Fibroblast of pulmonary artery (primary cell): ENCODE measurements around the gene EIPR1.
"Not testable (repeated sequence)": the region's sequence is repeated elsewhere in the genome, so short reads cannot be mapped to it uniquely, and the experiment has no call there.

Experiments used
- DNase-seq: peaks from one replicate; pipeline ENCODE4 v3.0.0-alpha.2; 2010; ENCODE audit warnings: low read depth
- H3K4me3 ChIP-seq: replicated peaks from 2 replicates; pipeline ENCODE4 v1.5.1; 2011; ENCODE audit warnings: low read depth, mild to moderate bottlenecking, control low read depth, low read length, moderate library complexity
- TF ChIP-seq, protein P1 (sequence below): IDR thresholded peaks from 2 replicates; pipeline ENCODE4 v1.5.1; 2011; ENCODE audit warnings: mild to moderate bottlenecking, control low read depth, low read length, inconsistent platforms; ENCODE audit errors: missing control alignments

The EIPR1 gene

GRCh38 chr2:3285901-3286645 lies 91.5 kb downstream of the EIPR1 start:
- no peak for DNase-seq
- H3K4me3 ChIP-seq: no peak overlapping the region
- TF ChIP-seq, protein P1, sequence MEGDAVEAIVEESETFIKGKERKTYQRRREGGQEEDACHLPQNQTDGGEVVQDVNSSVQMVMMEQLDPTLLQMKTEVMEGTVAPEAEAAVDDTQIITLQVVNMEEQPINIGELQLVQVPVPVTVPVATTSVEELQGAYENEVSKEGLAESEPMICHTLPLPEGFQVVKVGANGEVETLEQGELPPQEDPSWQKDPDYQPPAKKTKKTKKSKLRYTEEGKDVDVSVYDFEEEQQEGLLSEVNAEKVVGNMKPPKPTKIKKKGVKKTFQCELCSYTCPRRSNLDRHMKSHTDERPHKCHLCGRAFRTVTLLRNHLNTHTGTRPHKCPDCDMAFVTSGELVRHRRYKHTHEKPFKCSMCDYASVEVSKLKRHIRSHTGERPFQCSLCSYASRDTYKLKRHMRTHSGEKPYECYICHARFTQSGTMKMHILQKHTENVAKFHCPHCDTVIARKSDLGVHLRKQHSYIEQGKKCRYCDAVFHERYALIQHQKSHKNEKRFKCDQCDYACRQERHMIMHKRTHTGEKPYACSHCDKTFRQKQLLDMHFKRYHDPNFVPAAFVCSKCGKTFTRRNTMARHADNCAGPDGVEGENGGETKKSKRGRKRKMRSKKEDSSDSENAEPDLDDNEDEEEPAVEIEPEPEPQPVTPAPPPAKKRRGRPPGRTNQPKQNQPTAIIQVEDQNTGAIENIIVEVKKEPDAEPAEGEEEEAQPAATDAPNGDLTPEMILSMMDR: no peak

GRCh38 chr2:3284657-3285630 lies 92.7 kb downstream of the EIPR1 start:
- TF ChIP-seq, protein P1: no peak
- H3K4me3 ChIP-seq: no peak overlapping the region
- DNase-seq: no peak

DNA sequence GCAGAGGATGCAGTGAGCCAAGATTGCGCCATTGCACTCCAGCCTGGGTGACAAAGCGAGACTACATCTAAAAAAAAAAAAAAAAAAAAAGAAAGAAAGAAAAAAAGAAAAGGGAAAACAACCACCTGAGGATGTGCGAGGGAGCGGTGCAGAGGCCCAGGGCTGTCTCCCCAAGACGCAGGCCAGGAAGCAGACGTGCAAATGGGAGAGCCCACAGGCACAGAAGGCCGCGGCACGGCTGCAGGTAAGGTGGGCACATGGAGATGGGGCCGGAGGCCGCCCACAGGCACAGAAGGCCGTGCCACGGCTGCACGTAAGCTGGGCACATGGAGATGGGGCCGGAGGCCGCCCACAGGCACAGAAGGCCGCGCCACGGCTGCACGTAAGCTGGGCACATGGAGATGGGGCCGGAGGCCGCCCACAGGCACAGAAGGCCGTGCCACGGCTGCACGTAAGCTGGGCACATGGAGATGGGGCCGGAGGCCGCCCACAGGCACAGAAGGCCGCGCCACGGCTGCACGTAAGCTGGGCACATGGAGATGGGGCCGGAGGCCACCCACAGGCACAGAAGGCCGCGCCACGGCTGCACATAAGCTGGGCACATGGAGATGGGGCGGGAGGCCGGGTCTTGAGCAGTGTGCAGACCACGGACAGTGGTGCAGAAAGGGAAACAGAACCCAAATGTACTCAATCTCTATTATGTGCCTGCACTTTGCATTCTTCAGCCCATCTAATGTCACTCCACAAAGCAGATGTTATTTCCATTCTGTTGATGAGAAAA lies 93.6 kb downstream of the EIPR1 start:
- DNase-seq, H3K4me3 ChIP-seq: not testable (repeated sequence)

- TF ChIP-seq, protein P1: no peak
- no peak overlapping the region for H3K4me3 ChIP-seq
- DNase-seq: no peak
These were observed 94.4 kb downstream of the EIPR1 start for GRCh38 chr2:3283206-3283605.

DNA sequence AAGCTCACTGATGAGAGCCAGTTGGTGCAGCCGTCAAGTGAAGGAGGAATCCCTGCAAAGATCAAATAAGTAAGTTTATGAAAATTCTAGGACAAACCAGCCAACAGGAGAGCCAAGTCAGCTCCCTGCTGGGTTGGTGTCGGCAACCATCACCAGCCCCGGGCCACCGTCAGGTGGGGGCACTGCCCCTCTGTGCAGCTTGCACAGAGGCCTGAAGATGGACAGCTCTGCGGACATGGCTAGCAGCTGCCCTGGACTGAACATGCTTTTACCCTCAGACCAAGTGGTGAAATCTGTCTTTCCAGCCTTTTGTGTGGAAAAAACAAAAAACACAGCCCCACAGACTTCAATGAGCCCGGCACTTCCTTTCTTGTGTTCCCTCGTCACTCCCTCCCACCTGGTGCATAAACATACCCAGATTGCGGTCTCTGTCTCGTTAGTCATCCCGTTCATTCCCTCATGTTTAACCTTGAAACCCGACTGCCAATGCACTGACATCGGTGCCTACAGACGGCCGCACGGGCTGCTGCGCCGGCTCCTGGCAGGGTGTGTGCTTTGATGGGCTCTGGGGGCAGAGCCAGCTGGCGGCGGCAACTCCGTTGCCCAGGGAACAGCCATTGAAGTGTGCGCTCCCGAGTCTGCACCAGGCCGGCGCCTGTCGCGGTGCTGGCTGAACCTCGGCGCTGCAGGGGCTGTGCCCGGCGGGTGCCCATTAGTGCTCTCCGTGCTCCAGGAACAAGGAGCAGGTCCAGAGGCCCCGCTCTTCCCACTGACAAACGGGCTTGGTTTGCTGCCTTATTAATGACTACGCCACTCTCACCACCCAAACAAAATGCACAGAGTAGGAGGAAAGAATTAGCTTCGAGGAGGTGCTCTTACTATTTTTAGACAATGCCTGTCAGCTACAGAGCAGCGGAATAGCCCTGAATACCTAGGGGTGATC lies 95.3 kb downstream of the EIPR1 start:
- peak; percentile 13 for DNase-seq
- no peak overlapping the region for H3K4me3 ChIP-seq
- TF ChIP-seq, protein P1: no peak

DNA sequence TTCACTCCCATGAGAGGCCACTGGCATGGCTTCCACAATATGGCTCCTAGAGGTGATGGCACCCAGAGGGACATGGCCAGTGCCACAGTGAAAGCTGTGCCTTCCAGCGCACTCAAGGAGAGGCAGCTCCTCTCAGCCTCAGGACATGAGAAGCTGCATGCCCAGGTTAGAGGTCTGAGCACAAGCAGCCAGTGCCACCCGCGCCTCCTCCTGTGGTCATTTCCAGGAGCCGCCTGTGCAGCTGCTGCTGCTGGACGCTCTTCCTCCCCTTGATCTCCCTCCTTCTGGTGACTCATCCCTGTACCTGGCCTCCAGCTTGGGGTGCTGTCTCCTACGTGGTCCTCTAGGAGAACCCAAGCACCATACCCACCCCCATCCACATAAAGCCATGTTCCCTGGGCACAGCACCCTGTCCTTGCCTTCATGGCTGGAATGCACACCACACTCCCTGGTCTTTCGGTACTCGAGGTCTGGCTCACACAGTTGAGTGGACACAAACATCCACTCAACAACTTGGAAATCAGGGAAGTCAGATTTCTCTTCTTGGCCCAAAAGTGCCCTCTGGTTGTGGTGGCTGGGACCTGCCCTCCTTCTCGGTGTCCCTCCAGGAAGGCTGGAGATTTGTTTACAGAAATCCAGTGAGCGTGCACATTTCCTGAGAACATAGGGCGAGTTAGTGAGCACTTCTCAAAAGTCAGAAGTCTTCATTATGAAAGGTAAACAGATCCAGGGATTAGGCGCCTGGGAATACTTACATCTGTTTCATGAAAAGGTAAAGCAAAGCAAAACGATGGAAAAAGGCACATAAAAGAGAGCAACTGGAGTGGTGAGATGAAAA lies 96.7 kb downstream of the EIPR1 start:
- TF ChIP-seq, protein P1: no peak
- H3K4me3 ChIP-seq: no peak overlapping the region
- no peak for DNase-seq
